Breast epithelium (tissue), 3 donors: ENCODE data around the gene PTRHD1.

ENCODE experiments used
- POLR2A ChIP-seq: fragments of 450-650 bp; IDR thresholded peaks from one replicate; pipeline ENCODE4 v1.6.1; 2016; ENCODE audit warnings: antibody characterized with exemption, mild to moderate bottlenecking, moderate library complexity
- POLR2AphosphoS5 ChIP-seq, 3 donors: sonication (generic); formaldehyde crosslinking; IDR thresholded peaks; one replicate each; pipeline ENCODE4 v1.6.1; 2017; ENCODE audit warnings: antibody characterized with exemption in 3 of 3
- TF ChIP-seq, protein P1 (sequence below), 3 donors: fragments of 450-650 bp; IDR thresholded peaks; one replicate each; pipeline ENCODE4 v1.5.1; 2016 to 2017; ENCODE audit warnings: antibody characterized with exemption in 3 of 3, mild to moderate bottlenecking in 3 of 3, moderate library complexity in 3 of 3

DNA sequence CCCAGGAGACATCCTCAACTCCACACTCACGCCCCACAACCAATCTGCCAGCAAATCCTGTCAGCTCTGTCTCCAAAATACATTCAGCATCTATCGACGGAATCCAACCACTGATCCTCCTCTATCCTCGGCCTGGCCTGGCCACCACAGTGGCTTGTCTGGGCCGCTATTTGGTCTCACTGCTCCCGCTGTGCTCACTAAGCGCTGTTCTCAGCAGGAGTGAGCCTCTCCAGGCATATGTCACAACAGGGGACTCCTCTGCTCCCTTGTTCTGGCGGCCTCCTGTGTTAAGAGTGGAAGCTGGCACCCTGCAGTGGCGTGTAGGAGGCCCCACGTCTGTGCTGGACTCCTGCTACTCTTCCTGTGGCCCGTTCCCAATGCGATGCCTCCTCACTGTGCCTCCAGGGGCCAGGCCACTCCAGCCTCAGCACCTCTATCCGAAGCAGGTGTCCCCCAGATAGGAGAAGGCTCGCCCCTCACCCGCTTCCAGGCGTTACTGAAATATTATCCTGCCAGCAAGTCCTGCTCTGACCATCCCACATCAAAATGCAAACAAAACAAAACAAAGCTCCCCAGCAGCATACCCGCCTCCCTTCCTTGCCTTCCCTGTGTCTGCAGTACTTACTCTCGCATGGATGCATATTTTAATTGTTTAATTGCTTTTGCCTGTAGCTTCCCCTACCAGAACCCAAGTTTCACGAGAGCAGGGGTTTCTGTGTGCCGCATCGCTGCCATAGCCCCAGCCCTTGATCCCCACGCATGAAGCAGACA is 39.9 kb upstream of the PTRHD1 start:
- TF ChIP-seq, protein P1, sequence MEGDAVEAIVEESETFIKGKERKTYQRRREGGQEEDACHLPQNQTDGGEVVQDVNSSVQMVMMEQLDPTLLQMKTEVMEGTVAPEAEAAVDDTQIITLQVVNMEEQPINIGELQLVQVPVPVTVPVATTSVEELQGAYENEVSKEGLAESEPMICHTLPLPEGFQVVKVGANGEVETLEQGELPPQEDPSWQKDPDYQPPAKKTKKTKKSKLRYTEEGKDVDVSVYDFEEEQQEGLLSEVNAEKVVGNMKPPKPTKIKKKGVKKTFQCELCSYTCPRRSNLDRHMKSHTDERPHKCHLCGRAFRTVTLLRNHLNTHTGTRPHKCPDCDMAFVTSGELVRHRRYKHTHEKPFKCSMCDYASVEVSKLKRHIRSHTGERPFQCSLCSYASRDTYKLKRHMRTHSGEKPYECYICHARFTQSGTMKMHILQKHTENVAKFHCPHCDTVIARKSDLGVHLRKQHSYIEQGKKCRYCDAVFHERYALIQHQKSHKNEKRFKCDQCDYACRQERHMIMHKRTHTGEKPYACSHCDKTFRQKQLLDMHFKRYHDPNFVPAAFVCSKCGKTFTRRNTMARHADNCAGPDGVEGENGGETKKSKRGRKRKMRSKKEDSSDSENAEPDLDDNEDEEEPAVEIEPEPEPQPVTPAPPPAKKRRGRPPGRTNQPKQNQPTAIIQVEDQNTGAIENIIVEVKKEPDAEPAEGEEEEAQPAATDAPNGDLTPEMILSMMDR (IDR thresholded peaks at IDR 0.05) = no peak
- no peak for TF ChIP-seq POLR2A
- TF ChIP-seq POLR2AphosphoS5 (IDR thresholded peaks at IDR 0.05) = no peak
